PC-3 (cell line): ENCODE measurements around the gene SF1. TPM values are rescaled to one million over a fixed set of nuclear protein-coding genes. Genes with fewer than 3 reads are reported as not detected.

Experiments used
- ATAC-seq: fragments of 200-7000 bp; cut with Tn5 transposase; 2 replicates; pipeline ENCODE4 v1.9.1; 2020; ENCODE audit warnings: mild to moderate bottlenecking, moderate library complexity
- BruUV-seq: library from RNA; stranded (reverse); fragments of 400-500 nt; replicated peaks from 2 replicates; lab custom pipeline; 2021; lab: Mats Ljungman, UMichigan
- CTCF ChIA-PET: fragments of 300-600 bp; sonication (Branson Sonifier 250); formaldehyde crosslinking; loops from one replicate; lab custom pipeline; 2022; ENCODE audit warnings: antibody characterized with exemption; lab: Charles Lee
- POLR2A ChIA-PET: fragments of 300-600 bp; sonication (Branson Sonifier 250); formaldehyde crosslinking; loops from one replicate; lab custom pipeline; 2022; ENCODE audit warnings: antibody characterized with exemption; ENCODE audit not compliant: unreplicated experiment; lab: Charles Lee
- DNase-seq: peaks from one replicate; pipeline ENCODE4 v3.0.0-alpha.2; 2015
- H2AFZ ChIP-seq: fragments of 300-600 bp; sonication (generic); 2 replicates; pipeline ENCODE4 v1.6.0; 2016; ENCODE audit warnings: antibody characterized with exemption, low read length
- H3F3A ChIP-seq: fragments of 300-600 bp; sonication (generic); one replicate; pipeline ENCODE4 v1.6.0; 2017; ENCODE audit warnings: antibody characterized with exemption, low read length, control low read depth, mild to moderate bottlenecking; ENCODE audit not compliant: unreplicated experiment
- H3K27ac ChIP-seq: fragments of 300-600 bp; sonication (generic); 2 replicates; pipeline ENCODE4 v1.5.1; 2016; ENCODE audit warnings: mild to moderate bottlenecking, low read length
- H3K27me3 ChIP-seq: fragments of 300-600 bp; sonication (generic); 2 replicates; pipeline ENCODE4 v1.6.1; 2016; ENCODE audit warnings: low read length, mixed read lengths
- H3K36me3 ChIP-seq: fragments of 300-600 bp; sonication (generic); 2 replicates; pipeline ENCODE4 v1.6.1; 2016; ENCODE audit warnings: low read depth, mixed run types, low read length, mixed read lengths
- H3K4me1 ChIP-seq: fragments of 300-600 bp; sonication (generic); 2 replicates; pipeline ENCODE4 v1.5.1; 2016; ENCODE audit warnings: low read length; ENCODE audit not compliant: insufficient read depth
- H3K4me2 ChIP-seq: fragments of 300-600 bp; sonication (generic); 2 replicates; pipeline ENCODE4 v1.6.0; 2016; ENCODE audit warnings: low read length
- H3K4me3 ChIP-seq: fragments of 300-600 bp; sonication (generic); 2 replicates; pipeline ENCODE4 v1.5.1; 2016; ENCODE audit warnings: mild to moderate bottlenecking, low read length, mixed read lengths
- H3K79me2 ChIP-seq: fragments of 300-600 bp; sonication (generic); 2 replicates; pipeline ENCODE4 v1.6.1; 2017; ENCODE audit warnings: low read length, mixed read lengths
- H3K9ac ChIP-seq: fragments of 300-600 bp; sonication (generic); 2 replicates; pipeline ENCODE4 v1.6.0; 2016; ENCODE audit warnings: mild to moderate bottlenecking, low read length
- H3K9me2 ChIP-seq: fragments of 300-600 bp; sonication (generic); replicated peaks from 2 replicates; pipeline ENCODE4 v1.6.1; 2016; ENCODE audit warnings: mixed run types, low read length, mixed read lengths
- H3K9me3 ChIP-seq: fragments of 300-600 bp; sonication (generic); 2 replicates; pipeline ENCODE4 v1.6.1; 2016; ENCODE audit warnings: low read length, mixed read lengths
- H4K20me1 ChIP-seq: fragments of 300-600 bp; sonication (generic); 2 replicates; pipeline ENCODE4 v1.6.1; 2016; ENCODE audit warnings: low read length, mixed read lengths
- CTCF ChIP-seq: fragments of 300-600 bp; sonication (generic); conservative IDR thresholded peaks from 2 replicates; pipeline ENCODE4 v1.5.1; 2017; ENCODE audit warnings: antibody characterized with exemption, low read depth, mild to moderate bottlenecking, low read length
- EZH2 ChIP-seq: fragments of 300-600 bp; sonication (generic); IDR thresholded peaks from one replicate; pipeline ENCODE4 v1.6.1; 2017; ENCODE audit warnings: antibody characterized with exemption, mild to moderate bottlenecking, low read length; ENCODE audit not compliant: unreplicated experiment
- EZH2phosphoT487 ChIP-seq: fragments of 300-600 bp; sonication (generic); IDR thresholded peaks from 2 replicates; pipeline ENCODE4 v1.6.1; 2018; ENCODE audit warnings: mild to moderate bottlenecking, antibody characterized with exemption, low read length, borderline replicate concordance
- intact Hi-C: fragments of 100-400 bp; cut with micrococcal nuclease; formaldehyde crosslinking; loops from 2 replicates; pipeline ENCODE4 v1.9.0; 2023
- total RNA-seq: library from RNA; depleted of rRNA; stranded (reverse); fragments of >200 nt; gene quantifications from 2 replicates; pipeline ENCODE4 v1.2.3, GENCODE V29; 2014

Gene SF1
- total RNA-seq, 1 experiment from 2014 or later, result 217 TPM

GRCh38 chr11:64791781-64792291 is 13.5 kb upstream of the SF1 start:
- CTCF ChIA-PET, result no interaction called here
- no peak for DNase-seq
- ATAC-seq, result no peak
- Histone ChIP-seq H3K4me1 (no peaks in the 10 kb centered on the region), H3K9me3 (no peaks in the 10 kb centered on the region), H4K20me1 (no peaks in the 10 kb centered on the region), H3K4me2 (no peak overlapping the region), H2AFZ (no peak overlapping the region), H3K27me3 (no peaks in the 10 kb centered on the region), H3K36me3 (peaks cover 4% of the 10 kb centered on the region; the same call in 1 of the 2 replicates), H3K9me2 (no peaks in the 10 kb centered on the region), H3K9ac (no peak overlapping the region), H3F3A (no peaks in the 10 kb centered on the region), H3K79me2 (no peaks in the 10 kb centered on the region), H3K4me3 (no peak overlapping the region), H3K27ac (no peak overlapping the region)
- TF ChIP-seq EZH2 (no peak), CTCF (no peak), EZH2phosphoT487 (no peak)
- BruUV-seq, result no TSS peak
- intact Hi-C loops, result no loop called here
- POLR2A ChIA-PET, result interaction anchor here (0.6 kb wide), 1 partner anchor 48 kb away, joined by 3 read pairs; no protein-coding TSS in a partner anchor

GRCh38 chr11:64790205-64791095 is 12.1 kb upstream of the SF1 start:
- Histone ChIP-seq H3K9me3 (no peaks in the 10 kb centered on the region), H3F3A (no peaks in the 10 kb centered on the region), H3K27me3 (no peaks in the 10 kb centered on the region), H4K20me1 (no peaks in the 10 kb centered on the region), H3K4me2 (no peak overlapping the region), H3K36me3 (no peaks in the 10 kb centered on the region; the same call in 1 of the 2 replicates), H3K9me2 (no peaks in the 10 kb centered on the region), H3K79me2 (no peaks in the 10 kb centered on the region), H2AFZ (no peak overlapping the region), H3K9ac (no peak overlapping the region), H3K27ac (no peak overlapping the region), H3K4me1 (no peaks in the 10 kb centered on the region), H3K4me3 (no peak overlapping the region)
- ChIA-PET CTCF (no interaction called here), POLR2A (no interaction called here)
- BruUV-seq, result no TSS peak
- intact Hi-C loops, result no loop called here
- TF ChIP-seq EZH2 (no peak), EZH2phosphoT487 (no peak), CTCF (no peak)
- DNase-seq (no peak), ATAC-seq (no peak)
